Measurements from ENCODE around the gene FOSL2. TPM values are rescaled to one million over a fixed set of nuclear protein-coding genes. Genes with fewer than 3 reads are reported as not detected.

Gene FOSL2
- total RNA-seq, 1 experiment from 2014 or later = 4.0 TPM

DNA sequence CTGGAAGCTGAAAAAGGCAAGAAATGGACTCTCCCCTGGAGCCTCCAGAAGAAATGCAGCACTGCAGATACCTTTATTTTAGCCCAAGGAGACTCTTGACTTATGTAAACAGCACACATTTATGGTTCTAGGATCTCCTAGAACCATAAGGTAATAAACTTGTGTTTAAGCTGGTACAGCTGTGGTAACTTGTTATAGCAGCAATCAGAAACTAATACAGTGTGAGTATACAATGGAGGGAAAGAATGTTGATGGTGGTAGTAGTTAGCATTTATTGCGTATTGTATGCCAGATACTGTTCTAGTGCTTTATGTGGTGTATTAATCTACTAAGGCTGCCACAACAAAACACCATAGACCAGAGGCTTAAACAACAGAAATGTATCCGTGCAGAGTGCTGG lies 40.6 kb downstream of the FOSL2 start:
- no peak for DNase-seq (ENCODE audit: low spot score)
- Mint-ChIP-seq H3K27ac (no peak overlapping the region), H3K27me3 (ENCODE audit: low read depth) (no peaks in the 10 kb centered on the region), H3K9me3 (peaks cover 21% of the 10 kb centered on the region), H3K36me3 (peaks cover 4% of the 10 kb centered on the region), H3K4me1 (peaks cover 6% of the 10 kb centered on the region; the same call in 1 of the 2 replicates), H3K4me3 (no peak overlapping the region)
- no peak for TF ChIP-seq ATF1 (CRISPR knock-in tag; IDR thresholded peaks at IDR 0.05)
- no peak for TF ChIP-seq TP53 (CRISPR knock-in tag; IDR thresholded peaks at IDR 0.05)
- TF ChIP-seq NFE2L1 (CRISPR knock-in tag; IDR thresholded peaks at IDR 0.05) = no peak
- no peak for TF ChIP-seq ZNF317 (CRISPR knock-in tag; IDR thresholded peaks at IDR 0.05; ENCODE audit: borderline replicate concordance, low read depth)
- TF ChIP-seq, protein P1, sequence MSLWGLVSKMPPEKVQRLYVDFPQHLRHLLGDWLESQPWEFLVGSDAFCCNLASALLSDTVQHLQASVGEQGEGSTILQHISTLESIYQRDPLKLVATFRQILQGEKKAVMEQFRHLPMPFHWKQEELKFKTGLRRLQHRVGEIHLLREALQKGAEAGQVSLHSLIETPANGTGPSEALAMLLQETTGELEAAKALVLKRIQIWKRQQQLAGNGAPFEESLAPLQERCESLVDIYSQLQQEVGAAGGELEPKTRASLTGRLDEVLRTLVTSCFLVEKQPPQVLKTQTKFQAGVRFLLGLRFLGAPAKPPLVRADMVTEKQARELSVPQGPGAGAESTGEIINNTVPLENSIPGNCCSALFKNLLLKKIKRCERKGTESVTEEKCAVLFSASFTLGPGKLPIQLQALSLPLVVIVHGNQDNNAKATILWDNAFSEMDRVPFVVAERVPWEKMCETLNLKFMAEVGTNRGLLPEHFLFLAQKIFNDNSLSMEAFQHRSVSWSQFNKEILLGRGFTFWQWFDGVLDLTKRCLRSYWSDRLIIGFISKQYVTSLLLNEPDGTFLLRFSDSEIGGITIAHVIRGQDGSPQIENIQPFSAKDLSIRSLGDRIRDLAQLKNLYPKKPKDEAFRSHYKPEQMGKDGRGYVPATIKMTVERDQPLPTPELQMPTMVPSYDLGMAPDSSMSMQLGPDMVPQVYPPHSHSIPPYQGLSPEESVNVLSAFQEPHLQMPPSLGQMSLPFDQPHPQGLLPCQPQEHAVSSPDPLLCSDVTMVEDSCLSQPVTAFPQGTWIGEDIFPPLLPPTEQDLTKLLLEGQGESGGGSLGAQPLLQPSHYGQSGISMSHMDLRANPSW (CRISPR knock-in tag; conservative IDR thresholded peaks at IDR 0.05; ENCODE audit: low read depth) = no peak
- TF ChIP-seq, protein P2, sequence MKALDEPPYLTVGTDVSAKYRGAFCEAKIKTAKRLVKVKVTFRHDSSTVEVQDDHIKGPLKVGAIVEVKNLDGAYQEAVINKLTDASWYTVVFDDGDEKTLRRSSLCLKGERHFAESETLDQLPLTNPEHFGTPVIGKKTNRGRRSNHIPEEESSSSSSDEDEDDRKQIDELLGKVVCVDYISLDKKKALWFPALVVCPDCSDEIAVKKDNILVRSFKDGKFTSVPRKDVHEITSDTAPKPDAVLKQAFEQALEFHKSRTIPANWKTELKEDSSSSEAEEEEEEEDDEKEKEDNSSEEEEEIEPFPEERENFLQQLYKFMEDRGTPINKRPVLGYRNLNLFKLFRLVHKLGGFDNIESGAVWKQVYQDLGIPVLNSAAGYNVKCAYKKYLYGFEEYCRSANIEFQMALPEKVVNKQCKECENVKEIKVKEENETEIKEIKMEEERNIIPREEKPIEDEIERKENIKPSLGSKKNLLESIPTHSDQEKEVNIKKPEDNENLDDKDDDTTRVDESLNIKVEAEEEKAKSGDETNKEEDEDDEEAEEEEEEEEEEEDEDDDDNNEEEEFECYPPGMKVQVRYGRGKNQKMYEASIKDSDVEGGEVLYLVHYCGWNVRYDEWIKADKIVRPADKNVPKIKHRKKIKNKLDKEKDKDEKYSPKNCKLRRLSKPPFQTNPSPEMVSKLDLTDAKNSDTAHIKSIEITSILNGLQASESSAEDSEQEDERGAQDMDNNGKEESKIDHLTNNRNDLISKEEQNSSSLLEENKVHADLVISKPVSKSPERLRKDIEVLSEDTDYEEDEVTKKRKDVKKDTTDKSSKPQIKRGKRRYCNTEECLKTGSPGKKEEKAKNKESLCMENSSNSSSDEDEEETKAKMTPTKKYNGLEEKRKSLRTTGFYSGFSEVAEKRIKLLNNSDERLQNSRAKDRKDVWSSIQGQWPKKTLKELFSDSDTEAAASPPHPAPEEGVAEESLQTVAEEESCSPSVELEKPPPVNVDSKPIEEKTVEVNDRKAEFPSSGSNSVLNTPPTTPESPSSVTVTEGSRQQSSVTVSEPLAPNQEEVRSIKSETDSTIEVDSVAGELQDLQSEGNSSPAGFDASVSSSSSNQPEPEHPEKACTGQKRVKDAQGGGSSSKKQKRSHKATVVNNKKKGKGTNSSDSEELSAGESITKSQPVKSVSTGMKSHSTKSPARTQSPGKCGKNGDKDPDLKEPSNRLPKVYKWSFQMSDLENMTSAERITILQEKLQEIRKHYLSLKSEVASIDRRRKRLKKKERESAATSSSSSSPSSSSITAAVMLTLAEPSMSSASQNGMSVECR (CRISPR knock-in tag; IDR thresholded peaks at IDR 0.05; ENCODE audit: borderline replicate concordance) = no peak
- TF ChIP-seq CBFB (CRISPR knock-in tag; IDR thresholded peaks at IDR 0.05; ENCODE audit: low read depth) = no peak
- TF ChIP-seq ZNF138 (CRISPR knock-in tag; conservative IDR thresholded peaks at IDR 0.05) = no peak
- TF ChIP-seq, protein P3, sequence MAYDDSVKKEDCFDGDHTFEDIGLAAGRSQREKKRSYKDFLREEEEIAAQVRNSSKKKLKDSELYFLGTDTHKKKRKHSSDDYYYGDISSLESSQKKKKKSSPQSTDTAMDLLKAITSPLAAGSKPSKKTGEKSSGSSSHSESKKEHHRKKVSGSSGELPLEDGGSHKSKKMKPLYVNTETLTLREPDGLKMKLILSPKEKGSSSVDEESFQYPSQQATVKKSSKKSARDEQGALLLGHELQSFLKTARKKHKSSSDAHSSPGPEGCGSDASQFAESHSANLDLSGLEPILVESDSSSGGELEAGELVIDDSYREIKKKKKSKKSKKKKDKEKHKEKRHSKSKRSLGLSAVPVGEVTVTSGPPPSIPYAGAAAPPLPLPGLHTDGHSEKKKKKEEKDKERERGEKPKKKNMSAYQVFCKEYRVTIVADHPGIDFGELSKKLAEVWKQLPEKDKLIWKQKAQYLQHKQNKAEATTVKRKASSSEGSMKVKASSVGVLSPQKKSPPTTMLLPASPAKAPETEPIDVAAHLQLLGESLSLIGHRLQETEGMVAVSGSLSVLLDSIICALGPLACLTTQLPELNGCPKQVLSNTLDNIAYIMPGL (CRISPR knock-in tag; IDR thresholded peaks at IDR 0.05) = no peak
- no peak for TF ChIP-seq GRHL2 (CRISPR knock-in tag; IDR thresholded peaks at IDR 0.05; ENCODE audit: insufficient replicate concordance, severe bottlenecking)
- TF ChIP-seq, protein P4, sequence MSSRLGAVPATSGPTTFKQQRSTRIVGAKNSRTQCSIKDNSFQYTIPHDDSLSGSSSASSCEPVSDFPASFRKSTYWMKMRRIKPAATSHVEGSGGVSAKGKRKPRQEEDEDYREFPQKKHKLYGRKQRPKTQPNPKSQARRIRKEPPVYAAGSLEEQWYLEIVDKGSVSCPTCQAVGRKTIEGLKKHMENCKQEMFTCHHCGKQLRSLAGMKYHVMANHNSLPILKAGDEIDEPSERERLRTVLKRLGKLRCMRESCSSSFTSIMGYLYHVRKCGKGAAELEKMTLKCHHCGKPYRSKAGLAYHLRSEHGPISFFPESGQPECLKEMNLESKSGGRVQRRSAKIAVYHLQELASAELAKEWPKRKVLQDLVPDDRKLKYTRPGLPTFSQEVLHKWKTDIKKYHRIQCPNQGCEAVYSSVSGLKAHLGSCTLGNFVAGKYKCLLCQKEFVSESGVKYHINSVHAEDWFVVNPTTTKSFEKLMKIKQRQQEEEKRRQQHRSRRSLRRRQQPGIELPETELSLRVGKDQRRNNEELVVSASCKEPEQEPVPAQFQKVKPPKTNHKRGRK (CRISPR knock-in tag; IDR thresholded peaks at IDR 0.05; ENCODE audit: borderline replicate concordance) = no peak
- TF ChIP-seq TEAD4 (CRISPR knock-in tag; IDR thresholded peaks at IDR 0.05) = no peak
- no peak for TF ChIP-seq ZNF423 (CRISPR knock-in tag; IDR thresholded peaks at IDR 0.05)
- no peak for TF ChIP-seq ZNF671 (CRISPR knock-in tag; IDR thresholded peaks at IDR 0.05)
- no peak for TF ChIP-seq FOXK1 (CRISPR knock-in tag; IDR thresholded peaks at IDR 0.05)
- TF ChIP-seq, protein P5, sequence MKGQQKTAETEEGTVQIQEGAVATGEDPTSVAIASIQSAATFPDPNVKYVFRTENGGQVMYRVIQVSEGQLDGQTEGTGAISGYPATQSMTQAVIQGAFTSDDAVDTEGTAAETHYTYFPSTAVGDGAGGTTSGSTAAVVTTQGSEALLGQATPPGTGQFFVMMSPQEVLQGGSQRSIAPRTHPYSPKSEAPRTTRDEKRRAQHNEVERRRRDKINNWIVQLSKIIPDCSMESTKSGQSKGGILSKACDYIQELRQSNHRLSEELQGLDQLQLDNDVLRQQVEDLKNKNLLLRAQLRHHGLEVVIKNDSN (CRISPR knock-in tag; IDR thresholded peaks at IDR 0.05) = no peak
- no peak for TF ChIP-seq FOXP1 (CRISPR knock-in tag; IDR thresholded peaks at IDR 0.05; ENCODE audit: borderline replicate concordance)
- TF ChIP-seq ZNF396 (CRISPR knock-in tag; IDR thresholded peaks at IDR 0.05; ENCODE audit: borderline replicate concordance) = no peak
- POLR2A ChIA-PET = no interaction called here
- ATAC-seq = no peak
- CTCF ChIA-PET = no interaction called here
